Naive B cell (primary cell): ENCODE measurements around the gene HOGA1. TPM values are rescaled to one million over a fixed set of nuclear protein-coding genes. Genes with fewer than 3 reads are reported as not detected.
"Not testable (repeated sequence)": the region's sequence is repeated elsewhere in the genome, so short reads cannot be mapped to it uniquely, and the experiment has no call there.

Experiments
- ATAC-seq, 2 donors: fragments of 150-1000 bp; cut with Tn5 transposase; 2 replicates each; pipeline ENCODE4 v1.10.0; 2021; ENCODE audit warnings: low read depth in 2 of 2, mild to moderate bottlenecking in 2 of 2, moderate library complexity in 2 of 2
- DNase-seq: peaks from one replicate; pipeline ENCODE4 v3.0.0; 2022
- H3K27ac Mint-ChIP-seq, 6 donors: one replicate each; pipeline ENCODE4 v1.8.0; 2020 to 2022; ENCODE audit warnings: mild to moderate bottlenecking in 6 of 6, mixed read lengths in 6 of 6, moderate library complexity in 5 of 6, inconsistent platforms in 2 of 6
- H3K27me3 Mint-ChIP-seq, 3 donors: one replicate each; pipeline ENCODE4 v1.8.0; 2021 to 2022; ENCODE audit warnings: mixed read lengths in 3 of 3, mild to moderate bottlenecking in 1 of 3
- H3K36me3 Mint-ChIP-seq, 2 donors: one replicate each; pipeline ENCODE4 v1.8.0; 2020 to 2022; ENCODE audit warnings: mixed read lengths in 2 of 2, inconsistent platforms in 1 of 2, mild to moderate bottlenecking in 1 of 2
- H3K4me1 Mint-ChIP-seq, 3 donors: one replicate each; pipeline ENCODE4 v1.8.0; 2020 to 2022; ENCODE audit warnings: mixed read lengths in 3 of 3, inconsistent platforms in 1 of 3, mild to moderate bottlenecking in 1 of 3, moderate library complexity in 1 of 3
- H3K4me3 Mint-ChIP-seq, 8 donors: one replicate each; pipeline ENCODE4 v1.8.0; 2020 to 2022; ENCODE audit warnings: mild to moderate bottlenecking in 8 of 8, mixed read lengths in 8 of 8, moderate library complexity in 8 of 8, inconsistent platforms in 2 of 8
- H3K9me3 Mint-ChIP-seq, 7 donors: one replicate each; pipeline ENCODE4 v1.8.0; 2020 to 2022; ENCODE audit warnings: mixed read lengths in 7 of 7, mild to moderate bottlenecking in 5 of 7, inconsistent platforms in 2 of 7, moderate library complexity in 1 of 7
- polyA plus RNA-seq, 6 donors: library from polyadenylated mRNA; unstranded; fragments of 300-500 nt; fragmentation: Illumina TruSeq; gene quantifications; one replicate each; pipeline ENCODE4 v1.2.3, GENCODE V29; 2021; ENCODE audit warnings: low read depth in 6 of 6

The HOGA1 gene
- polyA plus RNA-seq, 6 donors from 2014 or later, result not detected

GRCh38 chr10:97644936-97645335 is 60.7 kb downstream of the HOGA1 start:
- Mint-ChIP-seq H3K4me1 (peaks cover 23 to 39% (median 29%) of the 10 kb centered on the region in 3 donors), H3K36me3 (no peaks in the 10 kb centered on the region), H3K4me3 (no peak overlapping the region), H3K9me3 (no peaks in the 10 kb centered on the region), H3K27ac (no peak overlapping the region), H3K27me3 (no peaks in the 10 kb centered on the region)
- ATAC-seq, result no peak
- DNase-seq, result no peak

- peaks cover under 1% of the 10 kb centered on the region in 2 donors for H3K36me3 Mint-ChIP-seq
- no peaks in the 10 kb centered on the region for H3K9me3 Mint-ChIP-seq
- peaks cover 14 to 22% (median 19%) of the 10 kb centered on the region in 3 donors for H3K4me1 Mint-ChIP-seq
- ATAC-seq (no peak), DNase-seq (no peak)
- no peaks in the 10 kb centered on the region for H3K27me3 Mint-ChIP-seq
- H3K27ac Mint-ChIP-seq, result peak overlapping the region in 2 of 6 donors; percentile 75 to 83
- no peak overlapping the region for H3K4me3 Mint-ChIP-seq
Measured at GRCh38 chr10:97647556-97647955, 63.4 kb downstream of the HOGA1 start.

- Mint-ChIP-seq H3K36me3 (peaks cover 10% of the 10 kb centered on the region in 2 donors), H3K4me3 (peak overlapping the region in 3 of 8 donors; percentile 14 to 85 (median 52)), H3K27me3 (no peaks in the 10 kb centered on the region), H3K27ac (peak overlapping the region; percentile 32 to 96 (median 70)), H3K4me1 (peaks cover 9 to 14% (median 10%) of the 10 kb centered on the region in 3 donors), H3K9me3 (no peaks in the 10 kb centered on the region)
- ATAC-seq (peak; percentile 95 to 99), DNase-seq (peak; percentile 47)
Measured at GRCh38 chr10:97648562-97649404, 64.6 kb downstream of the HOGA1 start.

- not testable (repeated sequence) for ATAC-seq, DNase-seq, H3K9me3 Mint-ChIP-seq, H3K27me3 Mint-ChIP-seq
- peaks cover 10 to 14% of the 10 kb centered on the region in 2 donors for H3K36me3 Mint-ChIP-seq
- peaks cover 9 to 14% (median 10%) of the 10 kb centered on the region in 3 donors for H3K4me1 Mint-ChIP-seq
- peak overlapping the region in 5 of 6 donors; percentile 32 to 83 (median 56) for H3K27ac Mint-ChIP-seq
- peak overlapping the region in 1 of 8 donors; percentile 52 for H3K4me3 Mint-ChIP-seq
Measured at GRCh38 chr10:97649405-97649750, 65.2 kb downstream of the HOGA1 start.

- Mint-ChIP-seq H3K4me1 (peaks cover 9 to 14% (median 10%) of the 10 kb centered on the region in 3 donors), H3K36me3 (peaks cover 10 to 14% of the 10 kb centered on the region in 2 donors), H3K9me3 (no peaks in the 10 kb centered on the region), H3K4me3 (no peak overlapping the region), H3K27ac (no peak overlapping the region), H3K27me3 (no peaks in the 10 kb centered on the region)
- no peak for DNase-seq
- ATAC-seq, result no peak
Measured at GRCh38 chr10:97650726-97651125, 66.5 kb downstream of the HOGA1 start.

GRCh38 chr10:97651773-97652172 is 67.6 kb downstream of the HOGA1 start:
- H3K36me3 Mint-ChIP-seq, result peaks cover 11 to 20% of the 10 kb centered on the region in 2 donors
- no peak overlapping the region for H3K4me3 Mint-ChIP-seq
- H3K27me3 Mint-ChIP-seq, result no peaks in the 10 kb centered on the region
- H3K9me3 Mint-ChIP-seq, result no peaks in the 10 kb centered on the region
- peaks cover 9 to 14% (median 10%) of the 10 kb centered on the region in 3 donors for H3K4me1 Mint-ChIP-seq
- DNase-seq (no peak), ATAC-seq (no peak)
- H3K27ac Mint-ChIP-seq, result no peak overlapping the region

- Mint-ChIP-seq H3K9me3 (no peaks in the 10 kb centered on the region), H3K4me3 (peak overlapping the region in 1 of 8 donors; percentile 15), H3K4me1 (no peaks in the 10 kb centered on the region), H3K27me3 (no peaks in the 10 kb centered on the region), H3K27ac (no peak overlapping the region), H3K36me3 (peaks cover 25 to 34% of the 10 kb centered on the region in 2 donors)
- ATAC-seq (no peak), DNase-seq (no peak)
Measured at GRCh38 chr10:97656777-97657176, 72.6 kb downstream of the HOGA1 start.

GRCh38 chr10:97659589-97659988 is 75.4 kb downstream of the HOGA1 start:
- DNase-seq, result no peak
- no peaks in the 10 kb centered on the region for H3K9me3 Mint-ChIP-seq
- no peaks in the 10 kb centered on the region for H3K4me1 Mint-ChIP-seq
- H3K4me3 Mint-ChIP-seq, result no peak overlapping the region
- peak overlapping the region in 1 of 6 donors; percentile 89 for H3K27ac Mint-ChIP-seq
- no peaks in the 10 kb centered on the region for H3K27me3 Mint-ChIP-seq
- peaks cover 25 to 28% of the 10 kb centered on the region in 2 donors for H3K36me3 Mint-ChIP-seq
- no peak for ATAC-seq

Other genes starting within 250 kb of the HOGA1 start
- 10 to 100 TPM in 4 of 6 donors, 1 to 10 TPM in 2; 7.0 to 19.1 (median 14.3) TPM for gene FRAT2, start 249.7 kb upstream of the HOGA1 start, polyA plus RNA-seq
- 10 to 100 TPM in 5 of 6 donors, 1 to 10 TPM in 1; 8.1 to 20.8 (median 15.7) TPM for gene RRP12, start 183.0 kb upstream of the HOGA1 start, polyA plus RNA-seq
- 100 to 1,000 TPM; 177 to 263 (median 203) TPM for gene PGAM1, start 158.2 kb upstream of the HOGA1 start, polyA plus RNA-seq
- gene EXOSC1, start 138.4 kb upstream of the HOGA1 start, polyA plus RNA-seq, result 10 to 100 TPM; 47.3 to 72.0 (median 65.8) TPM
- gene ZDHHC16, start 138.2 kb upstream of the HOGA1 start, polyA plus RNA-seq, result 10 to 100 TPM; 23.2 to 57.2 (median 29.5) TPM
- gene MMS19, start 86.0 kb upstream of the HOGA1 start, polyA plus RNA-seq, result 10 to 100 TPM; 22.5 to 44.3 (median 26.6) TPM
- 1 to 10 TPM in 3 of 6 donors, under 1 TPM in 2, not detected in 1; 0.60 to 1.2 (median 1.0) TPM for gene UBTD1, start 85.5 kb upstream of the HOGA1 start, polyA plus RNA-seq
- gene ANKRD2, start 11.6 kb upstream of the HOGA1 start, polyA plus RNA-seq, result not detected
- gene C10orf62, start 5.3 kb downstream of the HOGA1 start, polyA plus RNA-seq, result not detected
- gene MORN4, start 49.1 kb downstream of the HOGA1 start, polyA plus RNA-seq, result 1 to 10 TPM in 2 of 6 donors, under 1 TPM in 3, not detected in 1; 0.27 to 2.1 (median 0.77) TPM
- 1 to 10 TPM; 5.1 to 7.9 (median 6.4) TPM for gene PI4K2A, start 56.3 kb downstream of the HOGA1 start, polyA plus RNA-seq
- gene AVPI1, start 102.9 kb downstream of the HOGA1 start, polyA plus RNA-seq, result 1 to 10 TPM; 1.4 to 4.0 (median 2.3) TPM
- gene MARVELD1, start 129.3 kb downstream of the HOGA1 start, polyA plus RNA-seq, result under 1 TPM in 1 of 6 donors, not detected in 5; 0.57 TPM
- 10 to 100 TPM; 34.0 to 51.3 (median 38.0) TPM for gene ZFYVE27, start 152.7 kb downstream of the HOGA1 start, polyA plus RNA-seq
- gene SFRP5, start 187.6 kb downstream of the HOGA1 start, polyA plus RNA-seq, result not detected